ENCODE measurements around the gene ADAMTS2. TPM values are rescaled to one million over a fixed set of nuclear protein-coding genes. Genes with fewer than 3 reads are reported as not detected.

ADAMTS2 gene
- total RNA-seq, 1 experiment from 2014 or later: 3.9 TPM

- no peak for DNase-seq (ENCODE audit: low read depth, low spot score)
- Histone ChIP-seq H3K27me3 (ENCODE audit: insufficient read depth, low read length) (no peaks in the 10 kb centered on the region), H3K79me2 (ENCODE audit: insufficient read depth, low read length) (no peaks in the 10 kb centered on the region), H4K20me1 (ENCODE audit: insufficient read depth) (no peaks in the 10 kb centered on the region), H3K36me3 (ENCODE audit: control insufficient read depth in 1 of 2, insufficient read depth in 2 of 2, low read length in 2 of 2) (no peaks in the 10 kb centered on the region), H3K4me1 (ENCODE audit: control insufficient read depth in 1 of 2, insufficient read depth in 2 of 2, low read length in 2 of 2) (no peaks in the 10 kb centered on the region), H3K27ac (ENCODE audit: low read depth, low read length) (no peak overlapping the region), H3K9me2 (ENCODE audit: insufficient read depth) (no peaks in the 10 kb centered on the region), H2AFZ (ENCODE audit: low read depth, low read length, poor library complexity, severe bottlenecking) (no peak overlapping the region), H3K9me3 (ENCODE audit: control insufficient read depth in 1 of 2, insufficient read depth in 1 of 2, low read depth in 1 of 2, low read length in 2 of 2) (no peaks in the 10 kb centered on the region), H3K4me3 (replicated peaks in 1 of 2; ENCODE audit: low read depth in 1 of 2, low read length in 2 of 2) (no peak overlapping the region), H3K4me2 (ENCODE audit: low read length) (no peak overlapping the region), H3K9ac (ENCODE audit: low read length) (no peak overlapping the region)
- TF ChIP-seq POLR2A (IDR thresholded peaks at IDR 0.05; ENCODE audit: borderline replicate concordance, extremely low read depth, insufficient read depth, insufficient read length): no peak
- TF ChIP-seq JUND (IDR thresholded peaks at IDR 0.05): no peak
- TF ChIP-seq CTCF (IDR thresholded peaks at IDR 0.05 in 2 of 3, conservative IDR thresholded peaks at IDR 0.05 in 1 of 3; ENCODE audit: borderline replicate concordance in 1 of 3, insufficient read depth in 1 of 3, low read depth in 2 of 3, low read length in 2 of 3): no peak
- TF ChIP-seq EZH2 (IDR thresholded peaks at IDR 0.05): no peak
- TF ChIP-seq ATF3 (IDR thresholded peaks at IDR 0.05): no peak
- no peak for TF ChIP-seq TCF7L2 (IDR thresholded peaks at IDR 0.05; ENCODE audit: borderline replicate concordance, extremely low read depth, insufficient read depth, insufficient read length)
- no peak for TF ChIP-seq MAX (IDR thresholded peaks at IDR 0.05)
- ChIA-PET CTCF (no interaction called here), RAD21 (ENCODE audit: low non-redundant PET in 1 of 2, low total read pairs in 2 of 2, uncharacterized antibody in 2 of 2, unreplicated experiment in 2 of 2) (no interaction called here), POLR2A (no interaction called here)
- intact Hi-C loops (cut with micrococcal nuclease): no loop called here
- BruUV-seq (replicated peaks): no TSS peak
- no peak for ATAC-seq
Observed at GRCh38 chr5:179137643-179138567, 207.4 kb downstream of the ADAMTS2 start.

All from HCT116 (cell line).